Uterus (tissue), 4 donors: ENCODE results near the gene CHST15. TPM values are rescaled to one million over a fixed set of nuclear protein-coding genes. Genes with fewer than 3 reads are reported as not detected.
"Not testable (repeated sequence)": the region's sequence is repeated elsewhere in the genome, so short reads cannot be mapped to it uniquely, and the experiment has no call there.

Experiments
- DNase-seq, 2 donors: peaks; one replicate each; pipeline ENCODE4 v3.0.0-alpha.2; 2019 to 2020
- H3K27ac ChIP-seq, 2 donors: fragments of 200-600 bp; sonication (generic); 1 replicate in 1 of 2; 2 replicates in 1 of 2; pipeline ENCODE4 v1.5.1; 2016 to 2018
- H3K27me3 ChIP-seq, 2 donors: fragments of 200-600 bp; sonication (generic); one replicate each; pipeline ENCODE4 v1.5.1; 2018 to 2019; ENCODE audit warnings: control low read depth in 1 of 2
- H3K36me3 ChIP-seq, 2 donors: fragments of 200-600 bp; sonication (generic); one replicate each; pipeline ENCODE4 v1.5.1; 2019; ENCODE audit warnings: control low read depth in 1 of 2
- H3K4me1 ChIP-seq, 2 donors: fragments of 200-600 bp; sonication (generic); one replicate each; pipeline ENCODE4 v1.5.1; 2018 to 2019; ENCODE audit warnings: control low read depth in 1 of 2
- H3K4me3 ChIP-seq, 2 donors: fragments of 200-600 bp; sonication (generic); 1 replicate in 1 of 2; 2 replicates in 1 of 2; pipeline ENCODE4 v1.5.1; 2018 to 2019; ENCODE audit warnings: mild to moderate bottlenecking in 1 of 2
- H3K9me3 ChIP-seq, 2 donors: fragments of 200-600 bp; sonication (generic); one replicate each; pipeline ENCODE4 v1.5.1; 2019; ENCODE audit warnings: control low read depth in 1 of 2
- CTCF ChIP-seq, 4 experiments: fragments of 200-600 bp in 2 of 4; fragments of 450-650 bp in 2 of 4; sonication (generic) in 2 of 4; IDR thresholded peaks; one replicate each; pipeline ENCODE4 v1.5.1; 2016 to 2019; ENCODE audit warnings: antibody characterized with exemption in 4 of 4, mild to moderate bottlenecking in 2 of 4, moderate library complexity in 1 of 4
- POLR2A ChIP-seq, 2 donors: fragments of 450-650 bp; IDR thresholded peaks; one replicate each; pipeline ENCODE4 v1.6.1; 2016; ENCODE audit warnings: antibody characterized with exemption in 2 of 2, mild to moderate bottlenecking in 1 of 2, moderate library complexity in 1 of 2
- intact Hi-C: fragments of 100-400 bp; cut with DNase I; formaldehyde crosslinking; loops from one replicate; pipeline ENCODE4 v1.15.1; 2023; ENCODE audit warnings: low total_unique reads
- total RNA-seq, 4 donors: library from RNA; depleted of rRNA in 3 of 4; stranded (reverse); fragments of >200 nt in 3 of 4; gene quantifications; one replicate each; pipeline versions ENCODE4 v1.1.0 to v1.2.4, GENCODE V29; 2014 to 2023
- donor health status: DM: yes; HTN: yes; CAD: no.

Gene CHST15
- total RNA-seq, 4 donors from 2014 or later: 9.7 to 28.5 (median 17.8) TPM

GRCh38 chr10:124105045-124105444 lies 11.6 kb upstream of the CHST15 start:
- H3K27ac ChIP-seq: peak overlapping the region; percentile 66 to 72
- H3K27me3 ChIP-seq: no peaks in the 10 kb centered on the region
- no peak for DNase-seq
- no peaks in the 10 kb centered on the region for H3K4me1 ChIP-seq
- no peak overlapping the region for H3K4me3 ChIP-seq
- no peaks in the 10 kb centered on the region for H3K36me3 ChIP-seq
- no peaks in the 10 kb centered on the region for H3K9me3 ChIP-seq
- no peak for TF ChIP-seq CTCF (IDR thresholded peaks at IDR 0.05)
- no peak for TF ChIP-seq POLR2A (IDR thresholded peaks at IDR 0.05)
- intact Hi-C loops: no loop called here

GRCh38 chr10:124104011-124104627 lies 10.7 kb upstream of the CHST15 start:
- Histone ChIP-seq H3K27me3 (no peaks in the 10 kb centered on the region), H3K9me3 (no peaks in the 10 kb centered on the region), H3K27ac (no peak overlapping the region), H3K4me3 (no peak overlapping the region), H3K36me3 (no peaks in the 10 kb centered on the region), H3K4me1 (no peaks in the 10 kb centered on the region)
- TF ChIP-seq CTCF (IDR thresholded peaks at IDR 0.05) (no peak), POLR2A (IDR thresholded peaks at IDR 0.05) (no peak)
- DNase-seq: no peak
- intact Hi-C loops: no loop called here

GRCh38 chr10:124101351-124101750 lies 8.0 kb upstream of the CHST15 start:
- intact Hi-C loops: no loop called here

GRCh38 chr10:124100651-124101050 lies 7.3 kb upstream of the CHST15 start:
- intact Hi-C loops, DNase-seq, H3K36me3 ChIP-seq, H3K4me1 ChIP-seq, H3K4me3 ChIP-seq, H3K9me3 ChIP-seq, H3K27me3 ChIP-seq, H3K27ac ChIP-seq: not testable (repeated sequence)

More at GRCh38 chr10:124101351-124101750, 8.0 kb upstream of the CHST15 start:
- Histone ChIP-seq H3K36me3 (no peaks in the 10 kb centered on the region), H3K4me1 (no peaks in the 10 kb centered on the region), H3K27ac (no peak overlapping the region), H3K4me3 (no peak overlapping the region), H3K9me3 (no peaks in the 10 kb centered on the region), H3K27me3 (no peaks in the 10 kb centered on the region)
- TF ChIP-seq POLR2A (IDR thresholded peaks at IDR 0.05) (no peak), CTCF (IDR thresholded peaks at IDR 0.05) (no peak)
- DNase-seq: no peak

- Histone ChIP-seq H3K9me3 (no peaks in the 10 kb centered on the region), H3K36me3 (no peaks in the 10 kb centered on the region), H3K27ac (no peak overlapping the region), H3K4me1 (no peaks in the 10 kb centered on the region), H3K27me3 (no peaks in the 10 kb centered on the region), H3K4me3 (no peak overlapping the region)
- TF ChIP-seq CTCF (IDR thresholded peaks at IDR 0.05) (no peak), POLR2A (IDR thresholded peaks at IDR 0.05) (no peak)
- no peak for DNase-seq
- intact Hi-C loops: no loop called here
These were observed 6.7 kb upstream of the CHST15 start for GRCh38 chr10:124100124-124100523.

- no peak for DNase-seq
- TF ChIP-seq CTCF (IDR thresholded peaks at IDR 0.05): no peak
- intact Hi-C loops: no loop called here
- Histone ChIP-seq H3K27ac (no peak overlapping the region), H3K36me3 (no peaks in the 10 kb centered on the region), H3K9me3 (no peaks in the 10 kb centered on the region), H3K27me3 (no peaks in the 10 kb centered on the region), H3K4me3 (no peak overlapping the region), H3K4me1 (no peaks in the 10 kb centered on the region)
These were observed 6.2 kb upstream of the CHST15 start for GRCh38 chr10:124099604-124100003.
